SKM-1 treated with dmso at 0.1 percent for 144 hours (cell line): Measurements from ENCODE around the gene METTL5.
A peak's percentile ranks its signal among the peaks of the same experiment; 100 is the strongest.
"Not testable (repeated sequence)": the region's sequence is repeated elsewhere in the genome, so short reads cannot be mapped to it uniquely, and the experiment has no call there.

ENCODE experiments used
- DNase-seq: peaks from one replicate; lab custom pipeline; 2025; ENCODE audit not compliant: unreplicated experiment; lab: John Stamatoyannopoulos, UW

METTL5 gene

DNA sequence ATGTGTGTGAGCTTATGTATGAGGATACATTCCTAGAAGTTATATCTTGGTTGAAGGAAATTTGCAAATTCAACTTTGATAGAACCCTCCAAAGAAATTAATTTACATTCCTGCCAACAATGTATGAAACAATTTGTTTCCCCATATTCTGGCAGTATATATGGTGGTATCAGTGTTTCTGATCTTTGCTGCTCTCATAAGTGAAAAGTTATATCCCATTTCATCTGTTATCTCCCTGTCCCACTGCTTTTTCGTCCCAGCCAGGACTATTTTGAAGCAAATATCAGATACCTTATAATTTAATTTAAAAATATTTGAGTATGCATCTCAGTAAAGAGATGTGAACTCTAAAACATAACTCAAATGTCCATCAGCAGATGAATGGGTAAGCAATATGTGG, 9.7 kb upstream of the METTL5 start:
- no peak for DNase-seq

DNA sequence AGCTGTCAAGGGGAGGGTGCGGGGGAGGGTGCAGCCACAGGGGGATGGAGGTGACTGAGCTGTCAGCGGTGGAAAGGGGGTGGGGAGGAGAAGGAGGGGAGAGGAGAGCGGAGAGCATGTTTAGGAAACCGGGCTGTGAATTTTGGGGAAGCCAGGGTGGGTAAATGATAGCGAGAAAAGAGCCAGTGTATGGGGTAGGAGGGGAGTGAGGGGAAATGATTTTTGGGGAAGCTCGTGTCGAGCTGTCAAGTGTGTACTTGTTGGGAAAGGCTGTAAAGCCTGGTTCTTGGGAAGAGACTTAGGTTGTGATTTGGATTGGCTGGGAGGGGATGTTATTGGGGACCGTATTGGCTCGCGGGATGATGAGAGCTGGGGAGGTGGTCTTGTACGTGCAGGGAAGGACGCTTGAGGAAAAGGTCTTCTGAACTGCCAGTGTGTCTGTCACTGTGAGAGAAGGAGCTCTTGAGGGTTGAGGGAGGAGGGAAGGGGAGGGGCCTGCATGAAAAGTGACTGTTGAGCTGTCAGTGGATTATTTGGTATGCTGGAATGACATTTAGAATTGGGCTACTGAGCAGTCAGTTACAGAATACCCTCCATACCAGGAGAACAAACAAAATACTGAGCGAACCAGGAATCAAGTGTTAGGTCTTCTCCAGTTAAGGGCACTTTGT, 3.6 kb upstream of the METTL5 start:
- DNase-seq = peak; percentile 20

DNA sequence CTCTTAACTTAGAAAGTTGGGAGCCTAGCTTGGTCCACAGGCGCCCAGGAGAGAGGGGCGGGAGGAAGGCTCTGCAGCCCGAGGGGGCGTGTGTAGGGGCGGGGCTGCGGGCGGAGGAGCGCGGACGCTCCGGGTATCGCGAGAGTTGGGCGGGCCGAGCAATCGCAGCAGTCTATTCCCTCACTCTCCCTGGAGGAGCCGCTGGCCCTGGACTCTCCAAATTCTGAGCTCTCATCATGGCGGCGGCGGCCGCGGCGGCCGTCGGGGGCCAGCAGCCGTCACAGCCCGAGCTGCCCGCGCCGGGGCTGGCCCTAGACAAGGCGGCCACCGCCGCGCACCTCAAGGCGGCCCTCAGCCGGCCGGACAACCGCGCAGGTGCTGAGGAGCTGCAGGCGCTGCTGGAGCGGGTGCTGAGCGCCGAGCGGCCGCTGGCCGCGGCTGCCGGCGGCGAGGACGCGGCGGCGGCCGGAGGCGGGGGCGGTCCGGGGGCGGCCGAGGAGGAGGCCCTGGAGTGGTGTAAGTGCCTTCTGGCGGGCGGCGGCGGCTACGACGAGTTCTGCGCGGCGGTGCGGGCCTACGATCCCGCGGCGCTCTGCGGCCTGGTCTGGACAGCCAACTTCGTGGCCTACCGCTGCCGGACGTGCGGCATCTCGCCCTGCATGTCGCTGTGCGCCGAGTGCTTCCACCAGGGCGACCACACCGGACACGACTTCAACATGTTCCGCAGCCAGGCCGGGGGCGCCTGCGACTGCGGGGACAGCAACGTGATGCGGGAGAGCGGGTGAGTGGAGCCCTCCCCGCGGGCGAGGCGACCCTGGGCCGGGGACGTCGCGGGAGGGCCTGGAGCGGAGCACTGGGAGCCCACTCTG, 2.8 kb upstream of the METTL5 start, which contains the start of gene UBR3:
TSS of gene UBR3 (plus strand) at position 183 of the 869 bp plus-strand sequence. CDS start at position 237, 54 bp downstream.
- DNase-seq = peak; percentile 92

DNA sequence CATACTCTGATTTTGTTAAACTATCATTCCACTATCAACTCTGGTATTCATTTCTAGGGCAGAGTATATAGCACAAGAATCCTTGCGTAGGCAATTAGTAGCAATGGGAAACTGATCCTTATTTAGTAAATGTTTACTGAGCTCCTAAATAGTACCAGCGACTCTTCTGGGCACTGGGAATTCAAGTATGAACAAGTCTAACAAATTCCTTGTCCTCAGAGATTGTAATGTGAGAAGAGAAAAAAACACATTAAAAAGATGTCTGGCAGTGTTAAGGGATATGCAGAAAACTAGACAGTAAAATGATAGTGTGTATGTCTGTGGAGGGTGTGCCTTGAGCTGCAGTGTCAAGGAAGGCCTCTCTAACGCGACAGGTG, 721 bp downstream of the METTL5 start:
- DNase-seq = no peak

DNA sequence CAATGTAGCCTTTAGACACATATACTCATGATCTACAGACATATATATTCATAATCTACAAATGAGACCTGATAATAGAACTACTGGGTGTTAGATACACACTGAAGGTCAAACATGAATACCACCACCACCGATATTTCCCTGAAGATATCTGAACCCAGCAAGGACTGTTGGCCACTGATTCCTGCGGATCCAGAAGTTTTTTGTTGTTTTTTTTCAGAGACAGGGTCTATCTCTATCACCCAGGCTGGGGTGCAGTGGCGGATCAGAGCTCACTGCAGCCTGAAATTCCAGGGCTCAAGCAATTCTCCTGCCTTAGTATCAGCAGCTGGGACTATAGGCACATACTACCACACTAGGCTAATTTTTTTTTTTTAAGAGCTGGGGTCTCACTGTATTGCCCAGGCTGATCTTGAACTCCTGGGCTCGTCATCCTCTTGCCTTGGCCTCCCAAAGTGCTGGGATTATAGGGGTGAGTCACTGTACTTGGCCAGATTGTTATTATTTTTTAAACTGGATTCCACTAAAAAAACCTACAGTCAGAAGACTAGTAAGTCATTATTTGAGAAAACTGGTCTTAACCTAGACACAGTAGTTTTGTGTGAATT, 1.8 kb downstream of the METTL5 start:
- DNase-seq = no peak

DNA sequence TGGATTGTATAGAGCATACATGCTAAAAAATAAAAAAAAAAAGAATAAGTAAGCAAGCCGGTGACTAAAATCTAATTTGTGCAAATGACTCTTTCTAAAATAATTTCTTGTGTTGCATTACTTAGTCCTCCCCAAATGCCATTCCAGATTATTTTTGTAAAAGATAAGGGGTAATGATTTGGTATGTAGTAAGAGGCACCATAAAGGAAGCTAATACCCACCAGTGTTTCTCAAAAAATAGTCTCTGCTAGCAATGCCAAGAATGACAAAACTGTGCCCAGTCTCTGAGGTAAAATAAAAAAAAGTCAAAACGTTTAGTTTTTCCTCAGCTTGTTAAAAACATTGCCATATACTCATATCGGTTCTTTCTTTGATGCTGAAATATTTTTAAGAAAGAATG, 2.7 kb downstream of the METTL5 start:
- DNase-seq = no peak

DNA sequence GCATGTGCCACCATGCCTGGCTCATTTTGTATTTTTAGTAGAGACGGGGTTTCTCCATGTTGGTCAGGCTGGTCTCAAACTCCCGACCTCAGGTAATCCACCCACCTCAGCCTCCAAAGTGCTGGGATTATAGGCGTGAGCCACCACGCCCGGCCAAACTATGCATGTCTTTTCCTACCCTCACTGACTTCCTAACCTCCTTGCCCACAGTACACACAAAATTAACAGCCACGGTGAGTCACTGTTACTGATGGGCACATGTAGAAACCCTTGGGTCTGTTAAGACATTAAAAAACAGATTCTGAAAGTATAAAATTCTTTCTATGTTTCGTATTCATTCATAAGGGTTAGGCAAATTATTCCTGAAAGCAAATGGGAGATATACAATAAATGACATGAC, 4.6 kb downstream of the METTL5 start:
- not testable (repeated sequence) for DNase-seq

DNA sequence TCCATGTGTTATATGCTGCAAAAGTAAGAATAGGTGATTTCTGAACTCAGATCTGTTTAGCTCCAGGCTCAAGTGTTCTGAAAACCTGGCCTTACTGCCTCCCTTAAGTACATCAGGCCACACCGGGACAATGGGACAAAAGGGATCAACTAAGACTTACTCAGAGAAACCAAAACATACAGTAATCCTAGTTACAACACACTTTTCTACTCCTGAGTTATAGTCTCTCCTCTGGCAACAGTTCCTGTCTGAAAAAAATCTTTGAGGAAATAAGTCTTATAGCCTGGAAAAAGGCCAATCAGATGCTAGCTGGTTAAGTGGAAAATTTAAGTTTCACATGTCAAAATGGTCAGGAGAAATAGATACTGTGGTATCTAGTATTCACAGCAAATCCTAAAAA, 5.6 kb downstream of the METTL5 start:
- DNase-seq = no peak

DNA sequence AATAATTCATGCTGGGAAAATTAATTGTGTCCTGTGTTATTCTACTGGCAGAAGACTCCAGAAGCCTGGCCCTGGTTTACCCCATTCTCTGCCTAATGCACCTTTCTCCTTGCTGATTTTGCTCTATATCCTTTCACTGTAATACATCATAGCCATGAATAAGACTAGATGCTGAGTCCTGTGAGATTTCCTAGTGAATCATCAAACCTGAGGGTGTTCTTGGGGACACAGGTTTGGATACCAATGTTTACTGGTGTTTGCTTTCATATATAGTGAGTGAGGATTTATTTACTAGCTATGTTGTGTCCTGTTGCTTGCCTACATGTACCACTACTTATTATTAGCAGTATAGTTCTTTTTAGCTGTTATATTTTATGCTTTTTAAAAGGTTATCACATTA, 6.5 kb downstream of the METTL5 start:
- DNase-seq = no peak

DNA sequence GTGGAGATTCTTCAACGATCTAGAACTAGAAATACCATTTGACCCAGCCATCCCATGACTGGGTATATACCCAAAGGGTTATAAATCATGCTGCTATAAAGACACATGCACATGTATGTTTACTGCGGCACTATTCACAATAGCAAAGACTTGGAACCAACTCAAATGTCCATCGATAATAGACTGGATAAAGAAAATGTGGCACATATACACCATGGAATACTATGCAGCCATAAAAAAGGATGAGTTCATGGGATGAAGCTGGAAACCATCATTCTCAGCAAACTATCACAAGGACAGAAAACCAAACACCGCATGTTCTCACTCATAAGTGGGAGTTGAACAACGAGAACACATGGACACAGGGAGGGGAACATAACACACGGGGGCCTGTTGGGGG, 7.3 kb downstream of the METTL5 start:
- not testable (repeated sequence) for DNase-seq

DNA sequence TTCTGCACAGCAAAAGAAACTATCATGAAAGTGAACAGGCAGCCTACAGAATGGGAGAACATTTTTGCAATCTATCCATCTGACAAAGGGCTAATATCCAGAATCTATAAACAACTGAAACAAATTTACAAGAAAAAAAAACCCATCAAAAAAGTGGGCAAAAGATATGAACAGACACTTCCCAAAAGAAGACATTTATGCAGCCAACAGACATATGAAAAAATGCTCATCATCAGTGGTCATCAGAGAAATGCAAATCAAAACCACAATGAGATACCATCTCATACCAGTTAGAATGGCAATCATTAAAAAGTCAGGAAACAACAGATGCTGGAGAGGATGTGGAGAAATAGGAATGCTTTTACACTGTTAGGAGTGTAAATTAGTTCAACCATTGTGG, 7.7 kb downstream of the METTL5 start:
- DNase-seq = not testable (repeated sequence)

DNA sequence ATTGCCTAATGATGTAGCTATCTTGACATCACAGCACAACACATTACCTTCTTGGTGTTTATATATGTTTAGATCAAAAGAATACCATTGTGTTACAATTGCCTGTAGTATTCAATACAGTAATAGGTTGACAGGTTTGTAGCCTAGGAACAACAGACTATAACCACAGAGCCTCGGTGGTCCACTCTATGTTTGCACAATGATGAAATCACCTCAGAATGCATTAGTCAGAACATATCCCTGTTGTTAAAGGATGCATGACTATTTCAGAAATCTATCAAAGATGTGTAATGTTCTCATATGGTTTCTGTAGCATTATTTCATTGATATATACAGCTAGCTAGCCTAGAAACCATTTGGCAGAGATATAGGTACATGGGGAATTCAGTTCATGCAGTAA, 8.9 kb downstream of the METTL5 start:
- no peak for DNase-seq

DNA sequence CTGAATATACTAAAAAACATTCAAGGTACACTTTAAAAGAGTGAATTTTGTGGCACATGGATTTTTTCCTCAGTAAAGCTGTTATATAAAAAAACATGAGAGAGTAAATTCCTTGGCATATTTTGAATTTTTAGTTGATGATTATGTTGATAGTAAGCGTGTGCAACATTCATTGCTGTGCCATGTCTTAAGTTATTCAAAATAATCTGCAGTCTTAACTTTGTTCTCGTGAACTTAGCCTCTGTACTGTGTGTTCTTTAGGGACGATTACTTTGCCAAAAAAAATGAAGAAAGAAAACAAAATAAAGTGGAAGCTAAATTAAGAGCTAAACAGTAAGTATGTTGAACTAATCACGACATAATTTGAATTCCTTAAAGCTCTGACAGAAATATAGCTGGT, 16.5 kb downstream of the METTL5 start:
- no peak for DNase-seq

DNA sequence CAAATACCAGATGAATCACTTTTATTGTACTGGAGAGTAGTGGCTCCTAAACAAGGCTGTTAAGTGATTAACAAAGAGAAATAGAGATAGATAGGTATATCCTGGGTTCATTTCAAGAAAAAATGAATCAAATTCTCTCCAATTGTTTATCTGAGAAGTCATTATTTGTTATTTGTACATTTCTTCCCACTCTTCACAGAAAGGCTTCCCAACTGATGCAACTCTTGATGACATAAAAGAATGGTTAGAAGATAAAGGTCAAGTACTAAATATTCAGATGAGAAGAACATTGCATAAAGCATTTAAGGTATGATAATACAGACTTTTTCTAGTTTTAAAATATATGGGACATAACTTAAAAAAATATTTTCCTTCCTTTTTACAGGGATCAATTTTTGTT, 18.1 kb downstream of the METTL5 start:
- no peak for DNase-seq

DNA sequence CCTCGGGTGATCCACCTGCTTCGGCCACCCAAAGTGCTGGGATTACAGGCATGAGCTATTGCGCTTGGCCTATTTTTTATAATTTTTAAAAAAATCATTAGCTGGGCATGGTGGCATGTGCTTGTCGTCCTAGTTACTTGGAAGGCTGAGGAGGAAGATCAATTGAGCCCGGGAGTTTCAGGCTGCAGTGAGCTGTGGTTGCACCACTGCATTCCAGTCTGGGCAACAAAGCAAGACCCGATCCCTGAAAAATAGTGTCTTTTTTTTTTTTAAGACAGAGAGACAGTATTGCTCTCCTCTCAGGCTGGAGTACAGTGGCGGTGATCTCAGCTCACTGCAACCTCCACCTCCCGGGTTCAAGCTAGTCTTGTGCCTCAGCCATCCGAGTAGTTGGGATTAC, 21.2 kb downstream of the METTL5 start:
- no peak for DNase-seq

DNA sequence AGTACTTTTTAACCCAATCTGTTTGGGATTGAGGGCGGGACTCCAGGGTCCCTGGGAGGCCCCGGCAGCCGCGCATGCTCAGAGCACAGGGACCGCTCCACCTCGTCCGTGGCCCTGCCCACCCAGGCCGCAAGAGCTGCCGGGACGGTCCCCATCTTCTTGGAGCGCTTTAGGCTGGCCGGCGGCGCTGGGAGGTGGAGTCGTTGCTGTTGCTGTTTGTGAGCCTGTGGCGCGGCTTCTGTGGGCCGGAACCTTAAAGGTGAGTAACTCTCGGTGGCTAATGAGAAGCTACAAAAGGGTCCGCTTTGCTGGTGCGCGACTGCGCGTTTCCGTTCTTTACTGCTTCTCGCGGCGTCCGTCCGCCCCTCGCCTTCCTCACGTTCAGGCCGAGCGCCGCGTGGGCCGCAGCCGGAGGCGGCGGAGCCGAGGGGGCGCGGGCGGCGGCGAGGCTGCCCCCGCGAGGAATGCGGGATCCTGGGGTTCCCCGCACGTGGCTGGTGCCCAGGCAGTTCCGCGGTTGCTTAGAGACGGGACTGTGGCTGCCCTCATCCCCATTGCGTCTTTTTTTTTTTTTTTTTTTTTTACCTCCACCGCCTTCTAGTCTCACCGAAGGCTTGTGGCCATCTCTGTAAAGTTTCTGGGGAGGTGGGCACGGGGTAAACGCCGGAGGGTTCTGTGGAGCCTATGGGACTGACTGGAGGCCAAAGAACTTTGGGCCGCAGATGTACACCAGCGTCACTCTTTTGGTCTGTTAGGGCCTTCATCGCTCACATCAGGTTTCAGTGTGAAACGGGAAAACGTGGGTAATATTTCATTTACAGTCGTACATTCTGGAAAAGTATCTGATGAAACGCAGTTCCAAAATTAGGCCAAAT, 25.8 kb downstream of the METTL5 start, which contains the start of gene SSB:
TSS of gene SSB (plus strand) at position 154 of the 875 bp plus-strand sequence. CDS start 2,090 bp downstream, outside the sequence.
- DNase-seq = peak; percentile 80

DNA sequence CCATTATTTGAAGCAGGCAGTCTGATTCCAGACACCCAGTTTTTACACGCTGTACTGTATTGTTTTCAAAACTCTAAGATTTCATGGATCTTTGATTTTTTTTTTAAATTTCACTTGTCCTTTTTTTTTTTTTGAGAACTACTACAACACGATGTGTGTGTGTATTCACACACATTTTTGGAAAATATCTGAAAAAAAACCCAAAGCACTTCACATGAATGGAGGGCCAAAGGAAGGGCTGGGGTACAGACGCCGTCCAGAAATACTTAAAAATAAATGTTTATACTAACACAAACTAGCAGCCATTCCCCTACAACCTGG, 26.3 kb downstream of the METTL5 start:
- no peak for DNase-seq

DNA sequence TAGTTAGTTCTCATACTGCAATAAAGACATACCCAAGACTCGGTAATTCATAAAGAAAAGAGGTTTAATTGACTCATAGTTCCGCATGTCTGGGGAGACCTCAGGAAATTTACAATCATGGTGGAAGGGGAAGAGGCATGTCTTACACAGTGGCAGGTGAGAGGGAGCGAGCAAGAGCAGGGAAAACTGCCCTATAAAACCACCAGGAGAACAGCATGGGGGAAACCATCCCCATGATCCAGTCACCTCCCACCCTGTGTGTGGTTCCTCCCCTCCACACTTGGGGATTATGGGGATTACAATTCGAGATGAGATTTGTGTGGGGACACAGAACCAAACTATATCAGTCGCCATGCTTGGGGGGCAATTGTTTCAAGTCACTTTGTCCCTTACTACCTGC, 27.1 kb downstream of the METTL5 start:
- DNase-seq = no peak

DNA sequence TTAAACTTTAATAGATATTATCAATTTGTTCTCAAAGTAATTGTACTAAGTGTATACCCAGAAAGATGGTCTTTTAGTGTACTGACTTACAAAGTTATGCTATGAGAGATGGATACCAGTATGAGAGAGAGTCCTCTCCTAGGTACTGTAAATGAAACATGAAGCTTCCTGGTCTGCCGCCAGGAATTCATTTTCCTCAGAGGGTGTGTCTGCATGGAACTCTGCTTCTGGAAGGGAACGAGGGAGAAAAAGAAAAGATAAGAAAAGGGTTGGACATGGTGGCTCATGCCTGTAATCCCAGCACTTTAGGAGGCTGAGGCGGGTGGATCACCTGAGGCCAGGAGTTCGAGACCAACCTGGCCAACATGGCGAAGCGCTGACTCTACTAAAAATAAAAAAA, 28.3 kb downstream of the METTL5 start:
- no peak for DNase-seq

DNA sequence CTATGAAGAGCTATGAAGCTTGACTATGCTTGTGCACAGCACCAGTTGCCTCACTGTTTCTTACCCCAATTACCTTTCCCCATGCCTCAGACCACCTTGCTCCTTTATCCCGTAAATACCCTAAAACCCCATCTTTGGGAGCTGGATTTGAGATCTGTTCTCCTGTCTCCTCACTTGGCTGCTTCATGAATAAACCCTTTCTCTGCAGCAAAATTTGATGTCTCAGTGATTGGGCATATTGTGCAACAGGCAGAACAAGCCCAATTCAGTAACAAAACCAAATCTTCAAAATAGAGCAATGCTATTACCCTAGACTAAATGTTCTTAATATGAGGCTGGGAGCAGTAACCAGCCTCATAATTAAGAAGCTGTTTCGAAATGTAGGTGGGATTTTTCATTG, 29.5 kb downstream of the METTL5 start:
- no peak for DNase-seq

DNA sequence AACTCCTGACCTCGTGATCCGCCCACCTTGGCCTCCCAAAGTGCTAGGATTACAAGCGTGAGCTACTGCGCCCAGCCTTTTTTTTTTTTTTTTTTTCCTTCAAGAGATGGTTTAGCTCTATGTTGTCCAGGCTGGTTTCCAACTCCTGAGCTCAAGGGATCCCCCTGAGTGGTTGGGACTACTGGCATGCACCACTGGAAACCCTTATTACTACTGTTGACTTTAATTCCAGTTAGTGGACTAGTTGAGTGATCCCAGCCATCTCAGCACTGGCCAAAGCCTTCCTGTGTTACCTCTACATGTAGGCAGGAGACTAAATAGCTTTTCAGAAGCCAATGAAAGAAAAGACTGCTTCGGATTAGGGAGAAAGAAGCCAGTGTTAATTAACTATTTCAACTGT, 34.1 kb downstream of the METTL5 start:
- no peak for DNase-seq
